ENCODE results near the gene GPR137C. TPM values are rescaled to one million over a fixed set of nuclear protein-coding genes. Genes with fewer than 3 reads are reported as not detected.

GPR137C gene
- total and polyA plus RNA-seq, 2 experiments from 2014 or later: 1.7 to 2.5 TPM

DNA sequence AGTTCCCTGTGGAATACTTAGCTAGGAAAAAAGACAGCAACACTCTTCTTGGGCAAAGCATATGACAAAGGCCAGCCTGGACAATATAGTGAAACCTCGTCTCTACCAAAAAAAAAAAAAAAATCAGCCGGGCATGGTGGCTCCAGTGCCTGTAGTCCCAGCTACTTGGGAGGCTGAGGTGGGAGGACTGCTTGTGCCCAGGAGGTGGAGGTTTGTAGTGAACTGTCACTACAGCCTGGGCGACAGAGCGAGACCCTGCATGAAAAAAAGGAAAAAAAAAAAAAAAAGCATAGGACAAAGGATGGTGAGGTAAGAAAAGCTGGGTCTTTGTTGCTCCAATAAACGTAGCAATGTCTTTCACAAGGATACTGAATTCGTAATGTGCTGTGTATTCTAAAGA is 1.4 kb upstream of the GPR137C start:
- no peak for DNase-seq (ENCODE audit: low spot score)
- Histone ChIP-seq H3K36me3 (replicated peaks; ENCODE audit: insufficient read depth, low read depth) (no peaks in the 10 kb centered on the region), H4K20me1 (ENCODE audit: insufficient read depth, poor library complexity, severe bottlenecking) (no peaks in the 10 kb centered on the region), H3K27me3 (no peaks in the 10 kb centered on the region), H3K4me2 (peak overlapping the region; percentile 90), H3K9me2 (replicated peaks; ENCODE audit: insufficient read depth) (no peaks in the 10 kb centered on the region), H3K4me3 (peak overlapping the region; percentile 48), H3K9me3 (ENCODE audit: low read depth) (no peaks in the 10 kb centered on the region), H3K4me1 (ENCODE audit: insufficient read depth) (peaks cover 6% of the 10 kb centered on the region), H2AFZ (peak overlapping the region; percentile 72), H3K27ac (peak overlapping the region; percentile 67), H3K79me2 (peaks cover 27% of the 10 kb centered on the region)
- 44% methylated on average over 6 of the region's 6 CpGs for WGBS (ENCODE audit: low lambda C conversion rate, missing lambda C conversion rate)
- TF ChIP-seq EZH2phosphoT487 (IDR thresholded peaks at IDR 0.05; ENCODE audit: low read depth, severe bottlenecking, unreplicated experiment): no peak
- TF ChIP-seq, protein P1, sequence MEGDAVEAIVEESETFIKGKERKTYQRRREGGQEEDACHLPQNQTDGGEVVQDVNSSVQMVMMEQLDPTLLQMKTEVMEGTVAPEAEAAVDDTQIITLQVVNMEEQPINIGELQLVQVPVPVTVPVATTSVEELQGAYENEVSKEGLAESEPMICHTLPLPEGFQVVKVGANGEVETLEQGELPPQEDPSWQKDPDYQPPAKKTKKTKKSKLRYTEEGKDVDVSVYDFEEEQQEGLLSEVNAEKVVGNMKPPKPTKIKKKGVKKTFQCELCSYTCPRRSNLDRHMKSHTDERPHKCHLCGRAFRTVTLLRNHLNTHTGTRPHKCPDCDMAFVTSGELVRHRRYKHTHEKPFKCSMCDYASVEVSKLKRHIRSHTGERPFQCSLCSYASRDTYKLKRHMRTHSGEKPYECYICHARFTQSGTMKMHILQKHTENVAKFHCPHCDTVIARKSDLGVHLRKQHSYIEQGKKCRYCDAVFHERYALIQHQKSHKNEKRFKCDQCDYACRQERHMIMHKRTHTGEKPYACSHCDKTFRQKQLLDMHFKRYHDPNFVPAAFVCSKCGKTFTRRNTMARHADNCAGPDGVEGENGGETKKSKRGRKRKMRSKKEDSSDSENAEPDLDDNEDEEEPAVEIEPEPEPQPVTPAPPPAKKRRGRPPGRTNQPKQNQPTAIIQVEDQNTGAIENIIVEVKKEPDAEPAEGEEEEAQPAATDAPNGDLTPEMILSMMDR (IDR thresholded peaks at IDR 0.05; ENCODE audit: poor library complexity): no peak
- TF ChIP-seq EZH2 (IDR thresholded peaks at IDR 0.05; ENCODE audit: borderline replicate concordance): no peak

DNA sequence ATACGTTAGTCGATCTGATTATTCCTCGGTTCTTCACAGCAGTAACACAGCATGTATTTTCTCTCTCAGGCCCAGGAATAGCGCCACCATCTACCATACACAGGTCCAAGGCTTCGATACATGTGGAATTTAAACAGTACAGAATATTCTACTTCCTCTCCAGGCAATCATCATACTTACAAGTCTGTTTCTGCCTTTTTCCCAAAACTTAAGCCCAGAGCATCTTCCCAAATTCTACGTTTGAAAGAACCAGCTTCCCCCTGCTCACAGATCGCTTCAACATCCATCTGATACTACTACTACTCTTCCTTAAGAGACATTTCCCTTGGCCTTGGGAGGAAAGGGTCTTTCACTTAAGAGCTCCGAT is 957 bp upstream of the GPR137C start:
- peak overlapping the region; percentile 48 for H3K4me3 ChIP-seq
- TF ChIP-seq, protein P1 (IDR thresholded peaks at IDR 0.05; ENCODE audit: poor library complexity): peak; percentile 39
- TF ChIP-seq EZH2 (IDR thresholded peaks at IDR 0.05; ENCODE audit: borderline replicate concordance) (no peak), EZH2phosphoT487 (IDR thresholded peaks at IDR 0.05; ENCODE audit: low read depth, severe bottlenecking, unreplicated experiment) (no peak)
- H2AFZ ChIP-seq: peak overlapping the region; percentile 72
- WGBS (ENCODE audit: low lambda C conversion rate, missing lambda C conversion rate): 2% methylated on average over 8 of the region's 8 CpGs
- H3K9me2 ChIP-seq (replicated peaks; ENCODE audit: insufficient read depth): no peaks in the 10 kb centered on the region
- H3K36me3 ChIP-seq (replicated peaks; ENCODE audit: insufficient read depth, low read depth): no peaks in the 10 kb centered on the region
- DNase-seq (ENCODE audit: low spot score): peak; percentile 30
- peak overlapping the region; percentile 90 for H3K4me2 ChIP-seq
- peaks cover 27% of the 10 kb centered on the region for H3K79me2 ChIP-seq
- H3K4me1 ChIP-seq (ENCODE audit: insufficient read depth): peaks cover 6% of the 10 kb centered on the region
- no peaks in the 10 kb centered on the region for H4K20me1 ChIP-seq (ENCODE audit: insufficient read depth, poor library complexity, severe bottlenecking)
- H3K27me3 ChIP-seq: no peaks in the 10 kb centered on the region
- H3K9me3 ChIP-seq (ENCODE audit: low read depth): no peaks in the 10 kb centered on the region
- peak overlapping the region; percentile 67 for H3K27ac ChIP-seq

DNA sequence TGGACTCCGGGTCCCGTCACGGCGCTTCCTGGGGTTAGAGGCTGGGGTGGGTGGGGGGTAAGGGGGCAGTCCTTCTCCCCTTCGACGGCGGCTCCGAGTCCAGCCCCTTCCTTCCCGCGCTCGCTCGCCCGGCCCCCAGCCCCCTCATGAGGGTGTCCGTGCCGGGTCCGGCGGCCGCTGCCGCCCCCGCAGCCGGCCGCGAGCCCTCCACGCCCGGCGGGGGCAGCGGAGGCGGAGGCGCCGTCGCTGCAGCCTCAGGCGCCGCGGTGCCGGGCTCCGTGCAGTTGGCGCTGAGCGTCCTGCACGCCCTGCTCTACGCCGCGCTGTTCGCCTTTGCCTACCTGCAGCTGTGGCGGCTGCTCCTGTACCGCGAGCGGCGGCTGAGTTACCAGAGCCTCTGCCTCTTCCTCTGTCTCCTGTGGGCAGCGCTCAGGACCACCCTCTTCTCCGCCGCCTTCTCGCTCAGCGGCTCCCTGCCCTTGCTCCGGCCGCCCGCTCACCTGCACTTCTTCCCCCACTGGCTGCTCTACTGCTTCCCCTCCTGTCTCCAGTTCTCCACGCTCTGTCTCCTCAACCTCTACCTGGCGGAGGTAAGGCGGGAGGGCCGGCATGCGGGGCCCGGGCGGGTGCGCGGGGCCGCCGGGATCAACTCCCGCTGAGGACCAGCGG is 500 bp downstream of the GPR137C start:
- Histone ChIP-seq H3K4me2 (peak overlapping the region; percentile 95), H3K4me1 (ENCODE audit: insufficient read depth) (peaks cover 6% of the 10 kb centered on the region), H3K9me2 (replicated peaks; ENCODE audit: insufficient read depth) (no peaks in the 10 kb centered on the region), H4K20me1 (ENCODE audit: insufficient read depth, poor library complexity, severe bottlenecking) (no peaks in the 10 kb centered on the region), H3K79me2 (peaks cover 27% of the 10 kb centered on the region), H3K36me3 (replicated peaks; ENCODE audit: insufficient read depth, low read depth) (no peaks in the 10 kb centered on the region), H3K4me3 (peak overlapping the region; percentile 78), H3K27me3 (no peaks in the 10 kb centered on the region), H3K27ac (peak overlapping the region; percentile 28), H3K9me3 (ENCODE audit: low read depth) (no peaks in the 10 kb centered on the region), H2AFZ (peak overlapping the region; percentile 90)
- peak; percentile 68 for DNase-seq (ENCODE audit: low spot score)
- TF ChIP-seq, protein P1 (IDR thresholded peaks at IDR 0.05; ENCODE audit: poor library complexity): no peak
- TF ChIP-seq EZH2phosphoT487 (IDR thresholded peaks at IDR 0.05; ENCODE audit: low read depth, severe bottlenecking, unreplicated experiment) (no peak), EZH2 (IDR thresholded peaks at IDR 0.05; ENCODE audit: borderline replicate concordance) (no peak)
- 2% methylated on average over 48 of the region's 69 CpGs for WGBS (ENCODE audit: low lambda C conversion rate, missing lambda C conversion rate)

All from hepatocyte (in vitro differentiated cells).